Esophagus squamous epithelium (tissue), 4 donors: ENCODE data around the gene SNX8.

Experiments used
- CTCF ChIP-seq, 6 experiments: fragments of 450-650 bp in 4 of 6; fragments of 200-600 bp in 2 of 6; sonication (generic) in 2 of 6; IDR thresholded peaks; one replicate each; pipeline ENCODE4 v1.5.1; 2016 to 2019; ENCODE audit warnings: antibody characterized with exemption in 6 of 6, mild to moderate bottlenecking in 4 of 6, moderate library complexity in 4 of 6
- POLR2A ChIP-seq, 4 donors: fragments of 450-650 bp; IDR thresholded peaks; one replicate each; pipeline ENCODE4 v1.6.1; 2017; ENCODE audit warnings: antibody characterized with exemption in 4 of 4, mild to moderate bottlenecking in 4 of 4, moderate library complexity in 3 of 4

GRCh38 chr7:2217206-2217605 is 97.0 kb downstream of the SNX8 start:
- no peak for TF ChIP-seq CTCF (IDR thresholded peaks at IDR 0.05)
- TF ChIP-seq POLR2A (IDR thresholded peaks at IDR 0.05) = no peak
